Activated T-cell treated with anti-CD3 and anti-CD28 coated beads for 4 hours (primary cell): ENCODE results near the gene OR13A1.
"Not testable (repeated sequence)": the region's sequence is repeated elsewhere in the genome, so short reads cannot be mapped to it uniquely, and the experiment has no call there.

Source experiments
- DNase-seq: peaks from one replicate; pipeline ENCODE4 v3.0.0-alpha.2; 2020

The OR13A1 gene

GRCh38 chr10:45280113-45280760, 35.2 kb downstream of the OR13A1 start:
- no peak for DNase-seq

- DNase-seq = no peak
Observed at GRCh38 chr10:45279682-45280081, 35.7 kb downstream of the OR13A1 start.

- no peak for DNase-seq
Observed at GRCh38 chr10:45278860-45279498, 36.4 kb downstream of the OR13A1 start.

GRCh38 chr10:45276146-45276545, 39.3 kb downstream of the OR13A1 start:
- DNase-seq = not testable (repeated sequence)

GRCh38 chr10:45274364-45274763, 41.0 kb downstream of the OR13A1 start:
- no peak for DNase-seq

- DNase-seq = not testable (repeated sequence)
Observed at GRCh38 chr10:45267777-45268176, 47.6 kb downstream of the OR13A1 start.

GRCh38 chr10:45265996-45266395, 49.4 kb downstream of the OR13A1 start:
- no peak for DNase-seq

GRCh38 chr10:45261946-45262345, 53.5 kb downstream of the OR13A1 start:
- no peak for DNase-seq

GRCh38 chr10:45261243-45261775, 54.1 kb downstream of the OR13A1 start:
- DNase-seq = no peak

- not testable (repeated sequence) for DNase-seq
Observed at GRCh38 chr10:45260635-45261034, 54.8 kb downstream of the OR13A1 start.

- DNase-seq = not testable (repeated sequence)
Observed at GRCh38 chr10:45259786-45260495, 55.5 kb downstream of the OR13A1 start.

GRCh38 chr10:45257600-45257999, 57.8 kb downstream of the OR13A1 start:
- no peak for DNase-seq

- no peak for DNase-seq
Observed at GRCh38 chr10:45256246-45256645, 59.2 kb downstream of the OR13A1 start.

- no peak for DNase-seq
Observed at GRCh38 chr10:45255706-45256105, 59.7 kb downstream of the OR13A1 start.

GRCh38 chr10:45254892-45255291, 60.5 kb downstream of the OR13A1 start:
- no peak for DNase-seq

GRCh38 chr10:45253183-45253914, 62.1 kb downstream of the OR13A1 start:
- DNase-seq = no peak
